Left ventricle myocardium inferior (tissue), 1 donor: ENCODE results near the gene RUNX2. TPM values are rescaled to one million over a fixed set of nuclear protein-coding genes. Genes with fewer than 3 reads are reported as not detected.

Experiments
- DNase-seq: peaks from one replicate; pipeline ENCODE4 v3.0.0-alpha.2; 2020
- H3K27ac ChIP-seq: fragments of 200-600 bp; replicated peaks from 2 replicates; pipeline ENCODE4 v1.8.0; 2021
- H3K27me3 ChIP-seq: fragments of 200-600 bp; 2 replicates; pipeline ENCODE4 v1.8.0; 2021; ENCODE audit warnings: low read depth
- H3K36me3 ChIP-seq: fragments of 200-600 bp; 2 replicates; pipeline ENCODE4 v1.8.0; 2021
- H3K4me1 ChIP-seq: fragments of 200-600 bp; 2 replicates; pipeline ENCODE4 v1.8.0; 2021
- H3K4me3 ChIP-seq: fragments of 200-600 bp; 2 replicates; pipeline ENCODE4 v1.8.0; 2021; ENCODE audit warnings: mild to moderate bottlenecking, moderate library complexity
- H3K9me3 ChIP-seq: fragments of 200-600 bp; replicated peaks from 2 replicates; pipeline ENCODE4 v1.8.0; 2021
- intact Hi-C: fragments of 100-400 bp; cut with micrococcal nuclease; formaldehyde crosslinking; loops from one replicate; pipeline ENCODE4 v1.11.0; 2022
- total RNA-seq: library from RNA; stranded (reverse); fragmentation: NEBNext Ultra II Directional; extraction: Animal tissue kit (Norgen Biotek cat#: 25700); gene quantifications from one replicate; pipeline ENCODE4 v1.2.1, GENCODE V29; 2021
- TF ChIP-seq, protein P1 (sequence below): fragments of 200-600 bp; IDR thresholded peaks from 2 replicates; pipeline ENCODE4 v1.8.0; 2021; ENCODE audit warnings: antibody characterized with exemption, mild to moderate bottlenecking, borderline replicate concordance
- donor health status: DM: no; HTN: yes; CAD: no; lungs with severe emphysema.

RUNX2 gene
- total RNA-seq, 1 donor from 2014 or later = 0.38 TPM

DNA sequence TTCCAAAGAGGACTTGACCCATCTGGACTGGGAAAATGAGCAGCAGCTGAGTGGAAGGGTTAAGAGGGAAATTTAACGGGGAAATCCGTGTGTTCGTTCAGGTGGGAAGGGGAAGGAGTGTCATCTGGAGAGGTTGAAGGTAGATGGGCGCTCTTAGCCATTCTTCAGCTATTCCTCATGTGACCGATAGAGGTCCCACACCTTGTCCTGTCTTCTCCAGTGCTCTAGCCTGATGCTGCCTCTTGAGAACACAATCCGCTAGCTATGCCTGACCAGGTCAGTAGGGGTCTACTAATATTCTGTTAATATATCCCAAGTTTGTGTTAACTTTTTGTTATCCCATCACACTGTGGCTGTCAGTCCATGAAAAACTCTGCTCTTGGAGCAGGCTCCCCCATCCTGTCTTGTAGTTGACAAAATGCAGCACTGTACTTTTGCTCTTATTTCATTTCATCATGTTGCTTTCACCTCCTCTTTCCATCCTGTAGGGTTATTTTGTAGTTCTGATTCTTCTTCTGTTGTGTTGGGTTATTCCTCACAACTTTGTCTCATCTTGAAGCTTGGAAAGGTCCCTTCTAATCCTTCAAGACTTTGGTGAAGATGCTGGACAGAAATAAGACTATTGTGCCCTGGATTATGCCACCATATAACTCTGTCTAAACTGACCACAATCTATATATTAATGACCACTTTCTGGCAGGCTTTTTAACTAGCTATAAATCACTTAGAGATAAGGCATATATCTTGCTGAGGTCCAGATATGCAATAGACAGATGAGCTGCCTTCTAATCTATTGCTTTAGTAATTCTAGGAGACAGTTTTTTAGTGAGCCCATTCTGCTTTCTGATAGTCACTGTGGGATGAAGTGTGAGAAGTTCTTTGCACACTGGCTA, 173.0 kb downstream of the RUNX2 start:
- intact Hi-C loops = no loop called here
- H3K27ac ChIP-seq = no peak overlapping the region
- no peaks in the 10 kb centered on the region for H3K27me3 ChIP-seq
- no peak for DNase-seq
- H3K4me3 ChIP-seq = no peak overlapping the region
- peaks cover 8% of the 10 kb centered on the region for H3K4me1 ChIP-seq
- TF ChIP-seq, protein P1, sequence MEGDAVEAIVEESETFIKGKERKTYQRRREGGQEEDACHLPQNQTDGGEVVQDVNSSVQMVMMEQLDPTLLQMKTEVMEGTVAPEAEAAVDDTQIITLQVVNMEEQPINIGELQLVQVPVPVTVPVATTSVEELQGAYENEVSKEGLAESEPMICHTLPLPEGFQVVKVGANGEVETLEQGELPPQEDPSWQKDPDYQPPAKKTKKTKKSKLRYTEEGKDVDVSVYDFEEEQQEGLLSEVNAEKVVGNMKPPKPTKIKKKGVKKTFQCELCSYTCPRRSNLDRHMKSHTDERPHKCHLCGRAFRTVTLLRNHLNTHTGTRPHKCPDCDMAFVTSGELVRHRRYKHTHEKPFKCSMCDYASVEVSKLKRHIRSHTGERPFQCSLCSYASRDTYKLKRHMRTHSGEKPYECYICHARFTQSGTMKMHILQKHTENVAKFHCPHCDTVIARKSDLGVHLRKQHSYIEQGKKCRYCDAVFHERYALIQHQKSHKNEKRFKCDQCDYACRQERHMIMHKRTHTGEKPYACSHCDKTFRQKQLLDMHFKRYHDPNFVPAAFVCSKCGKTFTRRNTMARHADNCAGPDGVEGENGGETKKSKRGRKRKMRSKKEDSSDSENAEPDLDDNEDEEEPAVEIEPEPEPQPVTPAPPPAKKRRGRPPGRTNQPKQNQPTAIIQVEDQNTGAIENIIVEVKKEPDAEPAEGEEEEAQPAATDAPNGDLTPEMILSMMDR = no peak
- no peaks in the 10 kb centered on the region for H3K36me3 ChIP-seq
- no peaks in the 10 kb centered on the region for H3K9me3 ChIP-seq

DNA sequence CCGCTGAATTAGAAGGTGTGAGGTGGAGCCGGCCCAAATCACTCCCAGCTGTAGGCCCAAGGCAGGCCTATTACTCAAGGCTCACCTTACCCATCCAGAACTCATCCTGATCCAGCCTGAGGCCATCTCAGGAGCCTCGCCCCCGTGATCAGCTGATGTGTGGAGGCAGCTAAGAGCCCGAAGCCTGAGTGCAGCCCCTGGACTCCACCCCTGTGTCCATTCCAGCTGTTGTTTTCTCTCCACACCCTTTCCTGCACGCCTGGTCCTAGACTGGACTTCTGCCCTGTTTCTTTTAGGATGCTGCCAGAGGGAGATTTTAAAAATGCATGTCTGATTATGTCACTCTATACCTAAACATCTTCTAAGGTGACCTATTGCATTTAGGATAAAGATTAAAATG, 174.3 kb downstream of the RUNX2 start:
- H3K27ac ChIP-seq = no peak overlapping the region
- DNase-seq = no peak
- TF ChIP-seq, protein P1 = no peak
- no peaks in the 10 kb centered on the region for H3K36me3 ChIP-seq
- no peak overlapping the region for H3K4me3 ChIP-seq
- intact Hi-C loops = no loop called here
- no peaks in the 10 kb centered on the region for H3K27me3 ChIP-seq
- peaks cover 8% of the 10 kb centered on the region for H3K4me1 ChIP-seq
- H3K9me3 ChIP-seq = no peaks in the 10 kb centered on the region

DNA sequence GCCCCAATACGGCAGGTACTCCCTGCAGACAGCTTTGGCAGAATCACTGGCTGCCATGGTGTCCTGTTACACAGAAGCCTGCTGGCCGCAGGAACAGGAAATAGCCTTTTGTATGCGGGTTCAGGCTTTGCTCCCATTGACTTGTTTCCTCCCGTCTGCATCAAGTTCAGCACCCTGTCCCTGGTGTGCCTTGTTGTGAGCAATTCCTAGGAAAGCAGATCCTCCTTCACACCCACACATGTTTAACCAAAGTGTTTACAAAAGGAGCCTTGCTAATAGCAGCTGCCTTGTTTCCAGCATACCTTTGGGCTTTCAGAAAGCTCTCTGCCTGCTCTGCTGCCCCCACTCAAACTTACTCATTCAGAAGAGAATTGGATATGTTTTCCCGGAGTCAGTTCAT, 176.8 kb downstream of the RUNX2 start:
- H3K27ac ChIP-seq = no peak overlapping the region
- H3K4me3 ChIP-seq = no peak overlapping the region
- no peaks in the 10 kb centered on the region for H3K36me3 ChIP-seq
- no peaks in the 10 kb centered on the region for H3K27me3 ChIP-seq
- intact Hi-C loops = no loop called here
- no peak for DNase-seq
- TF ChIP-seq, protein P1 = no peak
- no peaks in the 10 kb centered on the region for H3K9me3 ChIP-seq
- no peaks in the 10 kb centered on the region for H3K4me1 ChIP-seq

DNA sequence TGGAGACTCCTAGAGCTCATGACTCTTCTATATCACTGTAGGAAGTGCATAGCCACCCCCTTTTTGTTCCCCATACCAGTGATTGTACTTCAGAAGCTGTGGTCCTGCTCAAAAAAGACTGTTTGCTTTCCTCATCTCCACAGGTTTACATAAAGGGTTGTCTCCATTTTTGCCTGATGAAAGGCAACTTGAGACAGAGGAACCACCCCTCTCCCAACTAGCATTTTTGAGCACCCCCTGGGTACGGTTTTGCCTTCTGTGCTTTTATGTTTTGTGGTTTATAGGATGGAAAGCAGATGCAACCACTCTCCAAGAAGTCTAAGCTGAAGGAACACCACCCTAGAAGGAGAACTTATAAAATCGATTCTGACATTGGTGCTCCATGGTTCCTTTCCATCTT, 177.3 kb downstream of the RUNX2 start:
- intact Hi-C loops = no loop called here
- no peak overlapping the region for H3K27ac ChIP-seq
- no peak for DNase-seq
- H3K9me3 ChIP-seq = no peaks in the 10 kb centered on the region
- H3K4me3 ChIP-seq = no peak overlapping the region
- TF ChIP-seq, protein P1 = no peak
- no peaks in the 10 kb centered on the region for H3K36me3 ChIP-seq
- no peaks in the 10 kb centered on the region for H3K27me3 ChIP-seq
- no peaks in the 10 kb centered on the region for H3K4me1 ChIP-seq

DNA sequence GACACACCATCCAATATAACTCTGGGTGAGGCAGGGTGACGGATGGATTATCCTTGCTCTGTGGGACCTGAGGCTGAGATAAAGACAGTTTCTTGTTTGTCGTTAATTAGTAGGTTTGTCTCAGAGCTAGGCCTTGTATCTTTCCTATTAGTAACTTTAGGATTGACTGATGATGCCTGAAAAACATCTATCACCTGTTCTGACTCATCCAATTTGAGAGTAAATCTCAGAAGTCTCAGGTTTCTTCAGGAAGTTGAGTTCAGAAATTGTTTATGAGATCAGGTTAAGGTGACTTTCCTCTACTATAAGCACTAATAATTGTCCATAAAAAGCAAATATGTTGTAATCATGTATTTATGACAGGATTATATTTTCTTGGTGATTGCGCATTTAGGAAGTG, 179.1 kb downstream of the RUNX2 start:
- Histone ChIP-seq H3K27ac (no peak overlapping the region), H3K36me3 (no peaks in the 10 kb centered on the region), H3K4me3 (no peak overlapping the region), H3K27me3 (no peaks in the 10 kb centered on the region), H3K9me3 (no peaks in the 10 kb centered on the region), H3K4me1 (no peaks in the 10 kb centered on the region)
- TF ChIP-seq, protein P1 = no peak
- DNase-seq = no peak
- intact Hi-C loops = no loop called here
